ENCODE measurements around the gene ABCC6. TPM values are rescaled to one million over a fixed set of nuclear protein-coding genes. Genes with fewer than 3 reads are reported as not detected.
"Not testable (repeated sequence)": the region's sequence is repeated elsewhere in the genome, so short reads cannot be mapped to it uniquely, and the experiment has no call there.

The ABCC6 gene
- total RNA-seq, 1 experiment from 2014 or later: 2.9 TPM

DNA sequence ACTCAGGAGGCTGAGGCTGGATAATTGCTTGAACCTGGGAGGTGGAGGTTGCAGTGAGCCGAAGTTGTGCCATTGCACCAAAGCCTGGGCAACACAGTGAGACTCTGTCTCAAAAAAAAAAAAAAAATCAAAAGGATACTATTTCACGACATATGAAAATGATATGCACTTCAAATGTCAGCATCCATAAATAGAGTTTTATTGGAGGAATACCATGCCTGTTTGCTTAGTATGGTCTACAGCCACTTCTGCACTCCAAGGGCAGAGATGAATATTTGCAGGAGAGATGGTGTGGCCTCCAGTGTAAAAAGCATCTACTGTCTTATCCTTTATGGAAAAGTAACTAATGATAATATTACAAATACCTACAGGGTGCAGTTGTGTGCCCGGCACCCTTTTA lies 27.2 kb downstream of the ABCC6 start:
- Histone ChIP-seq H3K27me3 (ENCODE audit: control insufficient read depth, insufficient read depth, low read length) (no peaks in the 10 kb centered on the region), H3K4me1 (ENCODE audit: control insufficient read depth, insufficient read depth, low read length) (no peaks in the 10 kb centered on the region), H3K36me3 (ENCODE audit: control insufficient read depth, insufficient read depth, low read length) (no peaks in the 10 kb centered on the region), H3K27ac (ENCODE audit: low read length) (no peak overlapping the region), H3K4me3 (ENCODE audit: low read depth in 2 of 2, low read length in 2 of 2) (no peak overlapping the region), H3K9me3 (ENCODE audit: control insufficient read depth, insufficient read depth, low read depth, low read length) (no peaks in the 10 kb centered on the region)
- TF ChIP-seq SIN3A (IDR thresholded peaks at IDR 0.05; ENCODE audit: borderline replicate concordance, insufficient read depth, low read depth, low read length) (no peak), TCF7L2 (IDR thresholded peaks at IDR 0.05; ENCODE audit: low read depth, low read length) (no peak)
- DNase-seq (ENCODE audit: low read depth, low spot score): no peak
- intact Hi-C loops (cut with micrococcal nuclease; ENCODE audit: unreplicated experiment) (loop anchor here (10.0 kb wide), 1 partner anchor 421 kb away; no protein-coding TSS in a partner anchor), in situ Hi-C loops (cut with HindIII; ENCODE audit: low pct_unique_long_range_greater_than_20kb, low sequenced_read_pairs) (no loop called here)
- no peak for ATAC-seq
- CTCF ChIA-PET: no interaction called here
- no TSS peak for BruUV-seq (replicated peaks)
- POLR2A ChIA-PET: no interaction called here

DNA sequence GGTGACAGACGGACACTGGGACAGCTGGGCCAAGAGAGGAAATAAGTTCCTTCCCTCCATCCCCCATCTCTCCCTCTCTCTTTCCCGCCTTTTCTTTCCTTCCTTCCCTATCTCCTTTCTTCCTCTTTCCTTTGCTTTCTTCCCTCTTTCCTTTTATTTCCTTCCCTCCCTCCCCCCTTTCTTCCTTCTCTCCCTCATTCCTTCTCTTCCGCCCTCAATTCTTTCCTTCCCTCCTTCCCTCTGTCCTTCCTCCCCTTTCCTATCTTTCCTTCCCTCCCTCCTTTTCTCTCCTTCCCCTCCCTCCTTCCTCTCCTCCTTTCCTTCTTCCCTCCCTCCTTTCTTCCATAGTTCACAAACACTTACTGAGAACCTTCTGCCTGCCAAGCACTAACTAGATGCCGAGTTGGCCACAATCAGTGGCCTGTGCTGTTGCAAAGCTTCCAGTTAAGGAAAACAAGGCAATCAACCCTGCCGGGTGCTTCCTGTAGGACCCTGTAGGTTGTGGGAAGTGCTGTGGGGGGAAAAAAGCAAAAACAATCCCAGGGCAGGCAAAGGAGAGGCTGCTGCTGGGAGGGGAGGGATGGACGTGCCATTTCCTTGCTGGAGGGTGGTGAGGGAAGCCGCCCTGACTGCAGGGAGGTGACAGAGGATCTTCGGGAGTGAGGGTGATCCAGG lies 31.7 kb downstream of the ABCC6 start:
- intact Hi-C loops (cut with micrococcal nuclease; ENCODE audit: unreplicated experiment) (loop anchor here (10.0 kb wide), 1 partner anchor 417 kb away; no protein-coding TSS in a partner anchor), in situ Hi-C loops (cut with HindIII; ENCODE audit: low pct_unique_long_range_greater_than_20kb, low sequenced_read_pairs) (no loop called here)
- TF ChIP-seq POLR2AphosphoS5 (IDR thresholded peaks at IDR 0.05; ENCODE audit: low read depth, low read length) (no peak), TCF7L2 (IDR thresholded peaks at IDR 0.05; ENCODE audit: low read depth, low read length) (no peak), CTCF (IDR thresholded peaks at IDR 0.05) (no peak), SIN3A (IDR thresholded peaks at IDR 0.05; ENCODE audit: borderline replicate concordance, insufficient read depth, low read depth, low read length) (no peak)
- TF ChIP-seq, protein P1, sequence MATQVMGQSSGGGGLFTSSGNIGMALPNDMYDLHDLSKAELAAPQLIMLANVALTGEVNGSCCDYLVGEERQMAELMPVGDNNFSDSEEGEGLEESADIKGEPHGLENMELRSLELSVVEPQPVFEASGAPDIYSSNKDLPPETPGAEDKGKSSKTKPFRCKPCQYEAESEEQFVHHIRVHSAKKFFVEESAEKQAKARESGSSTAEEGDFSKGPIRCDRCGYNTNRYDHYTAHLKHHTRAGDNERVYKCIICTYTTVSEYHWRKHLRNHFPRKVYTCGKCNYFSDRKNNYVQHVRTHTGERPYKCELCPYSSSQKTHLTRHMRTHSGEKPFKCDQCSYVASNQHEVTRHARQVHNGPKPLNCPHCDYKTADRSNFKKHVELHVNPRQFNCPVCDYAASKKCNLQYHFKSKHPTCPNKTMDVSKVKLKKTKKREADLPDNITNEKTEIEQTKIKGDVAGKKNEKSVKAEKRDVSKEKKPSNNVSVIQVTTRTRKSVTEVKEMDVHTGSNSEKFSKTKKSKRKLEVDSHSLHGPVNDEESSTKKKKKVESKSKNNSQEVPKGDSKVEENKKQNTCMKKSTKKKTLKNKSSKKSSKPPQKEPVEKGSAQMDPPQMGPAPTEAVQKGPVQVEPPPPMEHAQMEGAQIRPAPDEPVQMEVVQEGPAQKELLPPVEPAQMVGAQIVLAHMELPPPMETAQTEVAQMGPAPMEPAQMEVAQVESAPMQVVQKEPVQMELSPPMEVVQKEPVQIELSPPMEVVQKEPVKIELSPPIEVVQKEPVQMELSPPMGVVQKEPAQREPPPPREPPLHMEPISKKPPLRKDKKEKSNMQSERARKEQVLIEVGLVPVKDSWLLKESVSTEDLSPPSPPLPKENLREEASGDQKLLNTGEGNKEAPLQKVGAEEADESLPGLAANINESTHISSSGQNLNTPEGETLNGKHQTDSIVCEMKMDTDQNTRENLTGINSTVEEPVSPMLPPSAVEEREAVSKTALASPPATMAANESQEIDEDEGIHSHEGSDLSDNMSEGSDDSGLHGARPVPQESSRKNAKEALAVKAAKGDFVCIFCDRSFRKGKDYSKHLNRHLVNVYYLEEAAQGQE (IDR thresholded peaks at IDR 0.05; ENCODE audit: insufficient read depth in 1 of 2, low read depth in 2 of 2, low read length in 1 of 2): no peak
- no TSS peak for BruUV-seq (replicated peaks)
- DNase-seq (ENCODE audit: low read depth, low spot score): no peak
- no peaks in the 10 kb centered on the region for H3K27me3 ChIP-seq (ENCODE audit: control insufficient read depth, insufficient read depth, low read length)
- no peak overlapping the region for H3K4me3 ChIP-seq (ENCODE audit: low read depth in 2 of 2, low read length in 2 of 2)
- POLR2A ChIA-PET: no interaction called here
- no peaks in the 10 kb centered on the region for H3K4me1 ChIP-seq (ENCODE audit: control insufficient read depth, insufficient read depth, low read length)
- no peak overlapping the region for H3K27ac ChIP-seq (ENCODE audit: low read length)
- no peak for ATAC-seq
- CTCF ChIA-PET: interaction anchor here (0.7 kb wide), 1 partner anchor 1621 kb away, joined by 5 read pairs; no protein-coding TSS in a partner anchor
- H3K36me3 ChIP-seq (ENCODE audit: control insufficient read depth, insufficient read depth, low read length): no peaks in the 10 kb centered on the region
- H3K9me3 ChIP-seq (ENCODE audit: control insufficient read depth, insufficient read depth, low read depth, low read length): no peaks in the 10 kb centered on the region

DNA sequence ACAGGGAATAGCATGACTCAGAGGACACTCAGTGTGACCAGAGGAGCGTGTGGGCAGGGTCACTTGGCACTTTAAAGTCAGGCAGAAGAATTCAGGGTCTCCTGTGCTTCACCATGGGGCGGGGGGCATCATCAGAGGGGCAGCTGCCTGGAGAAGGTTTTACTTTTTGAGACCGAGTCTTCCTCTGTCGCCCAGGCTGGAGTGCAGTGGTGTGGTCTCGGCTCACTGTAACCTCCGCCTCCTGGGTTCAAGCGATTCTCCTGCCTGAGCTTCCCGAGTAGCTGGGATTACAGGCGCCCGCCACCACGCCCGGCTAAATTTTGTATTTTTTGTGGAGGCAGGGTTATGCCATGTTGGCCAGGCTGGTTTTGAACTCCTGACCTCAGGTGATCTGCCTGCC lies 32.3 kb downstream of the ABCC6 start:
- intact Hi-C loops (cut with micrococcal nuclease; ENCODE audit: unreplicated experiment): loop anchor here (10.0 kb wide), 1 partner anchor 416 kb away; no protein-coding TSS in a partner anchor
- POLR2A ChIA-PET; ATAC-seq; H3K27ac ChIP-seq (ENCODE audit: low read length); DNase-seq (ENCODE audit: low read depth, low spot score); H3K4me1 ChIP-seq (ENCODE audit: control insufficient read depth, insufficient read depth, low read length); CTCF ChIA-PET; H3K36me3 ChIP-seq (ENCODE audit: control insufficient read depth, insufficient read depth, low read length); BruUV-seq (replicated peaks); in situ Hi-C loops (cut with HindIII; ENCODE audit: low pct_unique_long_range_greater_than_20kb, low sequenced_read_pairs); H3K4me3 ChIP-seq (ENCODE audit: low read depth in 2 of 2, low read length in 2 of 2); H3K9me3 ChIP-seq (ENCODE audit: control insufficient read depth, insufficient read depth, low read depth, low read length); H3K27me3 ChIP-seq (ENCODE audit: control insufficient read depth, insufficient read depth, low read length): not testable (repeated sequence)
